GM18520 (cell line): Measurements from ENCODE around the gene SCGB1C2.
"Not testable (repeated sequence)": the region's sequence is repeated elsewhere in the genome, so short reads cannot be mapped to it uniquely, and the experiment has no call there.

Experiments
- ATAC-seq: cut with Tn5 transposase; IDR thresholded peaks from one replicate; pipeline ENCODE4 v1.9.1; 2021; ENCODE audit not compliant: unreplicated experiment

SCGB1C2 gene

DNA sequence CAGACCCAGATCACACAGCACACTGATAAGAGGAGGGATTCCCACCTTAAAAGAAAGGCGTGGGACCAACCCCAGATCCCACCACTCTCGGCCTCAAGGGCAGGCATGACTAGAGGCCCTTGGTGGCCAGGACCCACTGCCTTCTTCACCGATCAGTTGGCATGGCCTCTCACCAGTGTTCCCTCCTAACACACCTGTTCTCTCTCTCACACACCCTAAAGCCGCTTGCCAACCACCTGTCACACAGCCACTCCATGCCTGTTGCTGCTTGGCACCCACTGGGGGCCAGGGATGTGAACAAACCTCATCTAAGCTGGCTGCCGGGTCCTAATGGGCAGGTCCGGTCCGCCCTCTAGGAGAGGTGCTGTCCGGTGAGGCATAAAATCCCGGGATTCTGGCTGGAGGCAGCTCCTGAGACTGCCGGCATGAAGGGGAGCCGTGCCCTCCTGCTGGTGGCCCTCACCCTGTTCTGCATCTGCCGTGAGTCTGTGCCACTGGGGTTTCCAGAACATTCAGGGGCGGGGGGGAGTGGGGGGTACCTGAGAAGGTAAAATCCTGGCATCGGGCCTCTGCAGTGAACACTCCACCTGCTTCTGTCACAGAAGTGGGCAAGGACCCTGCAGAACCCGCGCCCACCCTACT lies at the start of gene SCGB1C2:
SCGB1C2 (plus strand) TSS at position 404 of the 642 bp plus-strand sequence; CDS start at position 426, 22 bp downstream.
- not testable (repeated sequence) for ATAC-seq

DNA sequence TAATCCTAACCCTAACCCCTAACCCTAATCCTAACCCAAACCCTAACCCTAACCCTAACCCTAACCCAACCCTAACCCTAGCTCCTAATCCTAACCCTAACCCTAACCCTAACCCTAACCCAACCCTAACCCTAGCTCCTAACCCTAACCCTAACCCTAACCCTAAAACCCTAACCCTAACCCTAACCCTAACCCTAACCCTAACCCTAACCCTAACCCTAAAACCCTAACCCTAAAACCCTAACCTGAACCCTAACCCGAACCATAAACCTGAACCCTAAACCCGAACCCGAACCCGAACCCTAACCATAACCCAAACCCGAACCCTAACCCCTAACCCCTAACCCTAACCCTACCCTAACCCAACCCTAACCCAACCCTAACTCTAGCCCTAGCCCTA lies 24.3 kb upstream of the SCGB1C2 start:
- ATAC-seq = not testable (repeated sequence)

- not testable (repeated sequence) for ATAC-seq
These were observed 18.9 kb upstream of the SCGB1C2 start for GRCh38 chr17:118339-118917.

GRCh38 chr17:133932-134331 lies 3.4 kb upstream of the SCGB1C2 start:
- not testable (repeated sequence) for ATAC-seq

- ATAC-seq = peak; percentile 70
These were observed 3.0 kb upstream of the SCGB1C2 start for GRCh38 chr17:134332-134785.

- ATAC-seq = not testable (repeated sequence)
These were observed 2.3 kb upstream of the SCGB1C2 start for GRCh38 chr17:135022-135421.

GRCh38 chr17:135895-136294 lies 1.5 kb upstream of the SCGB1C2 start:
- ATAC-seq = not testable (repeated sequence)

- ATAC-seq = not testable (repeated sequence)
These were observed 838 bp upstream of the SCGB1C2 start for GRCh38 chr17:136531-136930.

- ATAC-seq = not testable (repeated sequence)
These were observed 2.2 kb downstream of the SCGB1C2 start for GRCh38 chr17:139401-140205.

GRCh38 chr17:142102-142661 lies 4.8 kb downstream of the SCGB1C2 start:
- no peak for ATAC-seq

- no peak for ATAC-seq
These were observed 5.8 kb downstream of the SCGB1C2 start for GRCh38 chr17:142876-143784.

- no peak for ATAC-seq
These were observed 6.5 kb downstream of the SCGB1C2 start for GRCh38 chr17:143785-144281.

DNA sequence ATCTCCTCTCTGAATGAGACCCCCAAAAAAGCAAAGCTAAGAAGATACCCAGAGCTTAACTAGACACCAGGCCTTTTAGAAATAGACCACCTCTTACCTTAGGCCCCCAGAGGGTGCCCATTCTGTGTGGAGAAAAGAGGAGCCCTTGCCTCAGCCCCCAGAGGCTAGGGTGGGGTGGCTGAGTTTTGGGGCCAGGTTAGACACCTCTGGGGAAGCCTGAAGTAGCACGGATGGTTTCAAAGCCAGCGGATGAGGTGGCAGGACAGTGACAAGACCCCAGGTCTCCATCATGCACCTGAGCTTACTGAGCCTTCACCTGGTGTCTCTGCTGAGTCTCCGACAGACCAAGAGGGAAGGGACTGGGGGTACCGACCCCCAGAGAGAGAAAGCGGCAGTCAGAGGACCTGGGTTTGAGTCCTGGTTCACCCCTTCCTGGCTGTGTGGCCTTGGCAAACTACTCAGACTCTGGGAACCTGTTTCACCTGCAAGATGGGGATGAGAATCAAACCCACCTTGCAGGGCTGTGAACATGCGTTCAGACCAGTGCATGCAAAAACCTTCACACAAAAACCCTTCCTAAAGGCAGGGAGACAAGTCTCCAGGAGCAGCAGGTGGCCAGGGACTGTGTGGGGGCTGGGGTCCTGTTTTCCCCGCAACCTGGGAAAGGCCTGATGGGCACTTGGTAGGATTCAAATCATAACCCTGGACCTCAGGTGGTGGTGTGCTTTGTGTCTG lies 7.7 kb downstream of the SCGB1C2 start:
- no peak for ATAC-seq

- ATAC-seq = no peak
These were observed 8.5 kb downstream of the SCGB1C2 start for GRCh38 chr17:145671-146541.

DNA sequence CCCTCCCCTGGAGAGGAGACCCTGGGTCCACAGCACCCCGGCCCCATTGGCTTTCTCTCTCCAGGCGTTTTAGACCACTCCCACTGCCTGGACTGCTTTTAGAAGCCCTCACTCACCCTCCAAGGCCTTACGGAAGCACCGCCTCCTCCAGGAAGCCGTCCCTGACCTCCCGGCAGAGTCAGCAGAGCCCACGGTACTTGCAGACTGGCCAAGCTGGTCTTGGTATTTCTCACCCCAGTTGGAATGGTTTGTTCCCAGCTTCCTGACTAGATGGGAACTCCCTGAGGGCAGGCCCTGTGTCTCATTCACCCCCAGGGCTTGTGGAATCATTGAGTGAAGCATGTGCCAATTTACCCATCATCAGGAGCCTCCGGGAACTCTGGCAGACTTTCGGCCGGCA lies 9.2 kb downstream of the SCGB1C2 start:
- no peak for ATAC-seq

DNA sequence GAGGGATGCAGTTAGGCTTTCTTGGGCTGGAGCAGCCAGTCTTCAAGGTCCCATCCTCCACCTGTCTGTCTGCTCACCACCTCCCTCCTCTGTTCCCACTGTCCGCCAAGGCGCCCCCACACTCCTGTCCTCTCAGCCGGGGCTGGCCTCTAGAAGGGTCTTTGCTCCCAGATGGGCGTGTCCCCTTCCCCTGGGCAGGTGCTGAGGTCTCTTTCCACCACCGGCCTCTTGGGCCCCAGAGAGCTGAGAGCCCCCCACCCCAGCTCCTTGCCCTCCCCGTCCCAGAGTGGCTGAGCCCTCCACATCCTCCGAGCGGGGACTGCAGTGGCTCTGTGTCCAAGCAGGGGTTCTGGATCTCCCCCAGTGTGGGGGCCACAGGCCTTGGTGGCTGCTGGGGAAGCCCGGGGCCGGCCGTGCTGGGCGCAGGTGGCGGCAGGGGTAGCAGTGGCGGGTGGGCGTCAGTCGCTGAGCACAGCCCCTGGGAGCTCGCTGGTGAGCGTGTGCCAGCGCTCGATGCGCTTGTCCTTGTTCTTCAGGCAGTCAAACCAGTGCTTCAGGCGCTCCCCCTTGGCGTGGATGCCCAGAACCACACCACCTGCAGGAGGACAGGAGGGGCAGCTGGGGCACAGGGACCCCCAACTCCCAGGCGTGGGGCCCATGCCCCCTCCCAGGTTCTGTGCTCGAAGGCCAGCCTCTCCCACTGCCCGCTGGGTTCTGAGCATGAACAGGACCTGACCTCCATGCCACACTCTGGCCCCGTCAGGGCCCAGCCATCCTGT lies 9.8 kb downstream of the SCGB1C2 start:
- no peak for ATAC-seq

DNA sequence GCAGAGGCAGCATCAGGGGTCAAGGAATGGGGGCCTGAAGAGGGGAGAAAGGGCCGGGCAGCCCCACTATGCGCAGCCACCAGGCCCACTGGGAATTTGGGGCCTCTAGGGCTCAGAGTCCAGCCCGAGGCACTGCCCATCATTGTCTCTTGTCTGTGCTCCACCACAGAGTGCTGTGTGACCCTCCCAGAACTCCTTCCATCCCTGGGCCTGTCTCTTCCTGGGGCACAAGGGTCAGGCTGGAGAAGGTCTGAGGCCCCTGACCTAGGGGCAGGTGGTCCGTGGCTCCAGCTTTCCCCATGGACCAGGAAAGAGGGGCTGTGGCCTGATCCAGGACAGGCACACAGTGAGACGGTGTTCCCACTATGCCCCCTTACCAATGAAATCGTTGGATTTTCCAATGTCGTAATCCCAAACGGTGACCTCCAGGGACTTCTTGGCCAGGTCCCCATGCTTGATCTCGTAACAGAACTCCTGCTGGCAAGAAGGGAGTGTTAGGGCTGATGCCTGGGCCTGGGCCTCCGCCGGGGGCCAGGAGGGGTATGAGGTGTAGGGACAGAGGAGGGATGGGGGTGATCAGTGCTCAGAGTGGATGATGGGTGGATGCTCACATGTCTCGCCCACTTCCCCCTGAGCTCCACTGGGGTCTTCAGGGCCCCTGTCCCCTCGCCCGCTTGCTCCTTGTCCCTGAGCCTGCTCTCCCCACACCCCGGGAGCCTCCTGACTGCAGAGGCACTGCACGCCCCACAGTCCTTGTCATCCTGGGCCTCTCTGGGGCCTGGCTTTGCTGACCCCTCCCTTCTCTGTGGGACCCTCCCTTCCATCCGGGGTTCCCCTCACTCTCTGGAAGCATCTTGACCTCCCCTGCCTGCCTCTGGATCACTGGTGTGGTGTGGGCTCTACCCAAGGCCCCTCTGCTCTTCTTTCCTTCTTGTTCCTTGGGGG lies 10.7 kb downstream of the SCGB1C2 start:
- ATAC-seq = no peak
